HG02623 (cell line): ENCODE results near the gene PPFIBP2.

Experiments used
- ATAC-seq: cut with Tn5 transposase; IDR thresholded peaks from one replicate; pipeline ENCODE4 v1.9.1; 2021; ENCODE audit warnings: moderate library complexity; ENCODE audit not compliant: unreplicated experiment

PPFIBP2 gene

GRCh38 chr11:7595016-7595866, 81.4 kb downstream of the PPFIBP2 start:
- no peak for ATAC-seq

- ATAC-seq = no peak
Observed at GRCh38 chr11:7595951-7596350, 82.2 kb downstream of the PPFIBP2 start.

- no peak for ATAC-seq
Observed at GRCh38 chr11:7596975-7597391, 83.2 kb downstream of the PPFIBP2 start.

DNA sequence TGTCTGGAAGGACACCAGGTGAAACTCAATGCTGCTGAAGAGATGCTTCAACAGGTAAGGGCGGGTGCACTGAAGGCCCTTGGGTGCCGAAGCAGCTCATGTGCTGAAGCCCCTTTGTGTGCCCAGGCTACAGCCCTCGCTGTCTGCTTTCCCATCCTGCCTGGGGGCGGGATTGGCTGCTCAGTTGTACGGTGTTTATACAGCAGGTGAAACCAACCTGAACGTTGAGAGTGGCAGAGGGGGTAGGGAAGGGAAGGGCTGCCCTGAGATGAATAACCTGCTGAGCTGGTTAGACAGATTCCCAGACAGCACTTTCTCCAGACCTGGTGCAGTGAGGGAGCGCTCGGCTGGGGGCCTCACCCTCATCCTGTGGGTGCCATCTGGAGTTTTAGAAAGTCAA, 83.8 kb downstream of the PPFIBP2 start:
- no peak for ATAC-seq

- no peak for ATAC-seq
Observed at GRCh38 chr11:7599209-7599608, 85.4 kb downstream of the PPFIBP2 start.

GRCh38 chr11:7600205-7600775, 86.5 kb downstream of the PPFIBP2 start:
- ATAC-seq = no peak

DNA sequence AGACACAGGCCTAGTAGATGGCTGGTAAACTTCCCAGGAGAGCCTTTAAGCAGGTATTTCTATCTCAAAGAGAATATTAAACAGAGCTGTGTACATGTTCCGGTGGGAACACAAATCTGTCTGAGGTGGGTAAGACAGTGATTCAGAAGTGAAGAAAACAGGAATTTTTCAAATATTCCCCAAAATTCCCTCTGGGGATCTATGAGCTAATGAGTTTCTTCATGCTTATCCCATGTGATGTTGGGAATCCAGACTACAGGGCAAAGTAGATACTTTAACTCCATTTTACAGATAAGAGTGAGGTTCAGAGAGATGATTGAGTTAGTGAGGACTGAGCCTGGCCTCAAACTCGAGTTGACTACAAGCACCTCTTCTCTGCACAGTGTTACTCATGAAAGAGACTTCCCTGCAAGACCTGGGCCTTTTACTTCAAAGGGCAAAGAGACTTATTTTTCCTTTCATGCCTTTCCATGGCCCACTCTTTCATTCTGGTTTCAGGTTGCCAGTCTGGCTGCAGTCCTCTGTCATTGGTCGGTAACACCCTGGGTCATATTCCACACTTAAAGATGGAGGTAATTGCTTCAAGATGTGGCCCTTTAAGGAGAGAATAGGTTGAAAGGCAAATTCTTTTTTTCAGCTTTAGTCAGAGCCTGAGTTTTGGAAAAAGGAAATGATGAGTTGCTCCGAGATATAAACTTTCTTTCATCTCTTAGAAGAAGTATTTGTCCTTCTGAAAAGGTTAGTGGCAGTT, 89.4 kb downstream of the PPFIBP2 start:
- ATAC-seq = no peak

GRCh38 chr11:7604331-7604955, 90.6 kb downstream of the PPFIBP2 start:
- ATAC-seq = no peak

GRCh38 chr11:7605186-7605943, 91.6 kb downstream of the PPFIBP2 start:
- ATAC-seq = no peak

GRCh38 chr11:7606496-7606895, 92.7 kb downstream of the PPFIBP2 start:
- ATAC-seq = no peak

- ATAC-seq = no peak
Observed at GRCh38 chr11:7609015-7609414, 95.2 kb downstream of the PPFIBP2 start.

GRCh38 chr11:7609521-7609920, 95.7 kb downstream of the PPFIBP2 start:
- ATAC-seq = no peak

DNA sequence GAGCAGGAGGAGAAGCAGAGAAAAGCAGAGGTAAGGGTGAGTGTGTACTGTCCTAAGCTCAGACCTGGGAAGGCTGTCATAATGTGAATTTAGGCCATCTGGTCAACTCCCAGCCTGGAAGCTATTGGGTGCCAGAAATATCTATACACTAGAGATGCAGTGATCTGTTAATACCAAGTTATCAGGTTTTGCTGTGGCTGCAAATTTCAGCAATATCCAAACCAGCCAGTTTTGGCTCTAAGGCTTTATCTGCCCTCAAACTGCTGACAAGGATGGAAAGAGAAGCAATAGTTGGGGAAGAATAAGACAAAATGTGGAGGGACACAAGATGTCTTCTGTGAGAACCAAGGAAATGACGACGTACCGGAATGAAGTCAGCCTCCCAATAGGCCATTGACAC, 96.6 kb downstream of the PPFIBP2 start:
- no peak for ATAC-seq

DNA sequence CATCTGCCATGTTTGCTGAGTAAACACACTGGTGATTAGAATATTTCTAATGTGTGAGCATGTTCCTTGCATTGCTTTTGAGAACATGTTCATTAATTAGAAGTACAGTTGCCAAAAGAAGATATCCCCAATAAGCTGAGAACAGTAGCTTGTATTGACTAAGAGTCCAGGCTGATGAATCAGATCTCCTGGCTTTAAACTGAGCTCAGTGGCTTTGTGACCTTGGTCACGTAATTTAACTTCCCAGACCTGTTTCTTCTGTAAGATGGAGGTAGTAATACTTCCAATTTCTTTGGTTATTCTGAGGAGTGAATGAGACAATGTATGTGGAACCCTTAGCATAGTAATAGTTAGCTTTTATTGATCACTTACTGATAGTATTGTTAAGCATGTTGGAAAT, 97.6 kb downstream of the PPFIBP2 start:
- no peak for ATAC-seq

DNA sequence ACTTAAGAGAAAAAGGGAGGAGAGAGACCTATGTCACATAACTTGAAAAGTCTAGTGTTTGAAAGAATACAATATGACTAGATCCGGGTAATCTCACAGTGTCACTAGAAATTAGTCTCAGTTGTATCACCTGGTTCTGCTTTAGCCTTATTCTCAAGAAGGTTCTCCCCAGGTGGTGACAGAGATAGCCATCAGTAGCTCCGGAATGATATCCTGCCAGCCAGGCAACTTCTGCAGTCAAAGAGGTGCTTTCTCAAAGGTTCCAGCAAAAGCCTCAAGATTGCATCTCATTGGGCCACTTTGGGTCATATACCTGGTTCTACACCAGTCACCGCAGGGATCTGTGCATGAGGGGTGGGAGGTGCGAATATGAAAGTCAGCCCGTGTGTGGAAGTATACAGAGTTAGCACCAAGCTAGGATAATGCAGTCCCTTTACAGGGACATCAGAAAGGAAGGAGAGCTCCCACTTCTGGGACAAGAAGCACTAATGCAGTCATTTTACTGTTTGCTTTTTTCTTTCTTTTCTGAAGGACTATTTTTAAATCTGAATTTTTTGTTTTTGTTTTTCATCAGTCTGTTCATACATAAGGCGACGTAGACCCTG, 98.4 kb downstream of the PPFIBP2 start:
- no peak for ATAC-seq

- no peak for ATAC-seq
Observed at GRCh38 chr11:7612661-7613393, 99.0 kb downstream of the PPFIBP2 start.

DNA sequence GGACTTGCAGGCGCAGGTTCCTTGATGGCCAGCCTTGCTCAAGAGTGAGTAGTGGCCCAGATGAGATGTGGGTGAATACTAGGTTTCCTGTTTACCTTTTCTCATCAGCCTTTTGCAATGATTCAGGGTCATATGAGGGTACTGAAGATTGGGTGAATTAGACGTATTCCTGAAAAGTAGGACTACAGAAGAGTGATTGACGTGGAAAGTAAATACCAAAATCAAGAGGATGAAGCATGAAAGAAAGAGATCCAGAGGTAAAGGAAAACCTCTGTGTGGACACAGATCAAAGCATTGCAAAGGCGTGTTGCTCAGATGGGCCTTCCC, 99.6 kb downstream of the PPFIBP2 start:
- ATAC-seq = no peak

DNA sequence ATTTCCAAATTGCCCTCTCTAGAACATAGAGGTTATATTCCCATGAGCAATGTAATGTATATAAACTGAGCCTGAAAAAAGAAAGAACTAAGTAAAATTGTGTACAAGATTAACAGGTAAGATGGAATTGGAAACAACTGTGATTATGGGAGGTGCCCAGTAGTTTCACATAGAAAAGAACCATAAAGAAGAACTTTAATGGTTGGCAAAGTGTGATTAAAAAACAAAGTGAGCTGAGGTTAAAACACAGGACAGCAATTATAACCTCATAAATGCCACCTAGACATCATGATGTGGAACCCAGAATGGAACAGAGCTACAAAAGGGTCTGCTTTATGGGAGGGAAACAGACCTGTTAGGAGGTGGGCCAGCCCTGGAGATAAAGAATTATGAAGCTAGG, 100.9 kb downstream of the PPFIBP2 start:
- ATAC-seq = no peak

DNA sequence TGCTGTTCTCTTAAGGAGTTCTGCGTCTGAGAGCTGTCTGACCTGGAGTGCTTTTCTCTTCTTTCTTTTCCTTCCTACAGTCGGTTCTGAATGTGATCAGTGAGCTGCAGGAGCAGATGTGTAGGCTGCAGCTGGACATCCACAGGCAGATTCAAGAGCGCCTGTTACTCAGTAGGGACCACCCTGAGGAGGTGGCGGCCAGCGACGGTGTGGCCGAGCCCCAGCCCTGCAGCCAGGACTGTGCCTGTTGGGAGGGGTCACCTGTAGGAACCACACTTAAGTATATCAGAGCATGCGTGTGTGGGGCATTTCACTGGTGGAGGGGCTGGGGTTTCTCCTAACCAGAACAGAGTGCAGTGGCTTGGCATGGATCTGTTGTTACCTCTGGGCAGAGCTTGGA, 103.2 kb downstream of the PPFIBP2 start:
- no peak for ATAC-seq

- ATAC-seq = no peak
Observed at GRCh38 chr11:7619322-7619721, 105.5 kb downstream of the PPFIBP2 start.
